ENCODE data around the gene HCN2. TPM values are rescaled to one million over a fixed set of nuclear protein-coding genes. Genes with fewer than 3 reads are reported as not detected.

HCN2 gene
- total RNA-seq, 6 donors from 2014 or later = 0.46 to 0.47 (median 0.46) TPM; not detected in 3

- 84 to 93% methylated on average over 8 to 16 of the region's 16 CpGs for WGBS, 2 donors
- Histone ChIP-seq H3K4me1 (peaks cover 0 to 2% (median 0%) of the 10 kb centered on the region in 4 donors), H3K36me3 (no peaks in the 10 kb centered on the region), H3K9me3 (no peaks in the 10 kb centered on the region), H3K27me3 (peaks cover 0 to 16% (median 7%) of the 10 kb centered on the region in 4 donors), H3K27ac (no peak overlapping the region), H3K4me3 (no peak overlapping the region)
- no peak for ATAC-seq (ENCODE audit: low FRiP score in 2 of 2)
- no peak for TF ChIP-seq POLR2A (IDR thresholded peaks at IDR 0.05)
- TF ChIP-seq EP300 (IDR thresholded peaks at IDR 0.05) = no peak
- TF ChIP-seq CTCF (IDR thresholded peaks at IDR 0.05) = no peak
- TF ChIP-seq POLR2AphosphoS5 (IDR thresholded peaks at IDR 0.05) = no peak
- peak in 1 of 2 donors; percentile 63 for DNase-seq
Measured at GRCh38 chr19:596263-596655, 6.6 kb downstream of the HCN2 start.

DNA sequence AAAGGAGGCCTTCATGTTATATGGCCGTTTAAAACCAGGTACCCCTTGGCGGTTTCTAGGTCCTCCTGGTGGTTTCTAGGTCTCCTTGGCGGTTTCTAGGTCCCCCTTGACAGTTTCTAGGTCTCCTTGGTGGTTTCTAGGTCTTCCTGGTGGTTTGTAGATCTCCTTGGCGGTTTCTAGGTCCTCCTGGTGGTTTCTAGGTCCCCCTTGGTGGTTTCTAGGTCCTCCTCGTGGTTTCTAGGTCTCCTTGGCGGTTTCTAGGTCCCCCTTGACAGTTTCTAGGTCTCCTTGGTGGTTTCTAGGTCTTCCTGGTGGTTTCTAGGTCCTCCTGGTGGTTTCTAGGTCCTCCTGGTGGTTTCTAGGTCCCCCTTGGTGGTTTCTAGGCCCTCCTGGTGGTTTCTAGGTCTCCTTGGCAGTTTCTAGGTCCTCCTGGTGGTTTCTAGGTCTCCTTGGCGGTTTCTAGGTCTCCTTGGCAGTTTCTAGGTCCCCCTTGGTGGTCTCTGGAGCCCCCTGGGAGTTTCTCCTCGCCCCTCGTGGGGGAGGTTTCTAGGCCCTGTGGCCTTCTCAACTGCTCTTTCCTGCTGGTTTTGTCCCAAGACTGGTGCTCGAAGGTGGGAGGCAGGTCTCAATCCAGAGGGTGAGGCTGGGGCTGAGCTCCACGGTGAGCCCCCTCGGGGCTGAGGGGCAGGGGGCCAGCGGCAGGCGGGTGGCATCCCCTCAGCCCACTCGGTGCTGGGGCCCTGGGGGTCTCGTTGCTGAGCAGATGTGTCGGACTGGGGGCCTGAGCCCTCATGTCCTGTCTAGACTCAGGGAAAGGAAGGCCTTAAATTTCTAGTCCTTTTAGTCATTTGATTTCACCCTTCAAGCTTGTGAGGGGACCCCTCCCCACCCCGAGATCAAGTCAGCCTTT, 8.0 kb downstream of the HCN2 start:
- Histone ChIP-seq H3K36me3 (no peaks in the 10 kb centered on the region), H3K27me3 (peaks cover 0 to 2% (median 0%) of the 10 kb centered on the region in 4 donors), H3K27ac (no peak overlapping the region), H3K4me1 (no peaks in the 10 kb centered on the region), H3K4me3 (no peak overlapping the region), H3K9me3 (no peaks in the 10 kb centered on the region)
- ATAC-seq (ENCODE audit: low FRiP score in 2 of 2) (no peak), DNase-seq (peak in 1 of 2 donors; percentile 68)
- no peak for TF ChIP-seq CTCF (IDR thresholded peaks at IDR 0.05)
- no peak for TF ChIP-seq EP300 (IDR thresholded peaks at IDR 0.05)
- no peak for TF ChIP-seq POLR2AphosphoS5 (IDR thresholded peaks at IDR 0.05)
- TF ChIP-seq POLR2A (IDR thresholded peaks at IDR 0.05) = no peak
- WGBS, 2 donors = 76 to 80% methylated on average over 14 to 18 of the region's 18 CpGs

- Histone ChIP-seq H3K4me1 (no peaks in the 10 kb centered on the region), H3K27me3 (no peaks in the 10 kb centered on the region), H3K9me3 (no peaks in the 10 kb centered on the region), H3K27ac (no peak overlapping the region), H3K36me3 (no peaks in the 10 kb centered on the region), H3K4me3 (no peak overlapping the region)
- no peak for TF ChIP-seq POLR2AphosphoS5 (IDR thresholded peaks at IDR 0.05)
- TF ChIP-seq EP300 (IDR thresholded peaks at IDR 0.05) = no peak
- TF ChIP-seq CTCF (IDR thresholded peaks at IDR 0.05) = no peak
- TF ChIP-seq POLR2A (IDR thresholded peaks at IDR 0.05) = no peak
- peak in 1 of 2 donors; percentile 55 for DNase-seq
- WGBS, 2 donors = 94 to 95% methylated on average over 28 of the region's 28 CpGs
- ATAC-seq (ENCODE audit: low FRiP score in 2 of 2) = no peak
Measured at GRCh38 chr19:601310-601709, 11.6 kb downstream of the HCN2 start.

DNA sequence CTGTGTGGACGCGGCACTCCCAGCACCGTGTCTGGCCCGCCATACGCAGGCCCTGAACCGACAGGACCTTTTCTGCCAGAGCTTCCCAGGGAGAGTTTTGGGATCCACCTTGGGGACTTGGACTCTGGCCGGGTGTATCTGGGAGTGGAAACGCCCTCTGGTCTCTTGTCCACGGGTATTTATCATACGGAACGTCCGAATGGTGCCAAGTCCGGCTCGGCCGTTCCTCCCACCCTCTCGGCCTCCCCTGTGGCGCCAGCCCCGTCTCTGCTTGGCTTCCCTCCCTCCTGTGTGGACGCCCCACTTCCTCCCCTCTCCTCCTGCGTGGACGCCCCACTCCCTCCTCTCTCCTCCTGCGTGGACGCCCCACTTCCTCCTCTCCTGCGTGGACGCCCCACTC, 12.1 kb downstream of the HCN2 start:
- Histone ChIP-seq H3K9me3 (no peaks in the 10 kb centered on the region), H3K4me3 (no peak overlapping the region), H3K27ac (no peak overlapping the region), H3K36me3 (no peaks in the 10 kb centered on the region), H3K4me1 (no peaks in the 10 kb centered on the region), H3K27me3 (no peaks in the 10 kb centered on the region)
- no peak for TF ChIP-seq EP300 (IDR thresholded peaks at IDR 0.05)
- no peak for TF ChIP-seq POLR2A (IDR thresholded peaks at IDR 0.05)
- TF ChIP-seq POLR2AphosphoS5 (IDR thresholded peaks at IDR 0.05) = no peak
- no peak for TF ChIP-seq CTCF (IDR thresholded peaks at IDR 0.05)
- no peak for ATAC-seq (ENCODE audit: low FRiP score in 2 of 2)
- DNase-seq = peak in 1 of 2 donors; percentile 50
- 85 to 86% methylated on average over 24 to 25 of the region's 25 CpGs for WGBS, 2 donors

Measured in upper lobe of left lung (tissue), 6 donors.